ENCODE data around the gene PRKN.

Gene PRKN

GRCh38 chr6:161543684-161544309, 1183.8 kb downstream of the PRKN start:
- H3K27me3 ChIP-seq (replicated peaks; ENCODE audit: insufficient read depth, low read length) = no peaks in the 10 kb centered on the region
- no peak overlapping the region for H2AFZ ChIP-seq (ENCODE audit: low read length)
- no peaks in the 10 kb centered on the region for H4K20me1 ChIP-seq (ENCODE audit: insufficient read depth, low read length)
- H3K9ac ChIP-seq (ENCODE audit: low read length) = no peak overlapping the region
- no peaks in the 10 kb centered on the region for H3K9me2 ChIP-seq (replicated peaks; ENCODE audit: insufficient read depth, low read length)
- H3K4me1 ChIP-seq (ENCODE audit: low read length) = peaks cover 34% of the 10 kb centered on the region
- H3K79me2 ChIP-seq (ENCODE audit: low read length) = no peaks in the 10 kb centered on the region
- no peak overlapping the region for H3K4me3 ChIP-seq (ENCODE audit: low read length)
- peak overlapping the region; percentile 15; the same call in 1 of the 2 replicates for H3K4me2 ChIP-seq (ENCODE audit: low read depth, low read length)
- no peaks in the 10 kb centered on the region for H3F3A ChIP-seq (ENCODE audit: insufficient read depth, low read length)
- no peak overlapping the region for H3K27ac ChIP-seq (ENCODE audit: low read length)
- peak; percentile 29 for DNase-seq
- no peaks in the 10 kb centered on the region for H3K36me3 ChIP-seq (replicated peaks; ENCODE audit: insufficient read depth, low read length)
- no peaks in the 10 kb centered on the region for H3K9me3 ChIP-seq (replicated peaks; ENCODE audit: insufficient read depth, low read length)
- TF ChIP-seq CTCF (IDR thresholded peaks at IDR 0.05; ENCODE audit: low read length) (no peak), EZH2 (optimal IDR thresholded peaks at IDR 0.05; ENCODE audit: low read depth, low read length) (no peak), EZH2phosphoT487 (IDR thresholded peaks at IDR 0.05; ENCODE audit: low read length) (no peak)

GRCh38 chr6:161542346-161542980, 1185.1 kb downstream of the PRKN start:
- Histone ChIP-seq H3K36me3 (replicated peaks; ENCODE audit: insufficient read depth, low read length) (no peaks in the 10 kb centered on the region), H3K9me3 (replicated peaks; ENCODE audit: insufficient read depth, low read length) (no peaks in the 10 kb centered on the region), H3K4me2 (ENCODE audit: low read depth, low read length) (no peak overlapping the region), H3K27ac (ENCODE audit: low read length) (no peak overlapping the region), H3K9ac (ENCODE audit: low read length) (no peak overlapping the region), H3K27me3 (replicated peaks; ENCODE audit: insufficient read depth, low read length) (no peaks in the 10 kb centered on the region), H3K4me1 (ENCODE audit: low read length) (peaks cover 34% of the 10 kb centered on the region), H2AFZ (ENCODE audit: low read length) (no peak overlapping the region), H3K4me3 (ENCODE audit: low read length) (no peak overlapping the region), H3F3A (ENCODE audit: insufficient read depth, low read length) (no peaks in the 10 kb centered on the region), H4K20me1 (ENCODE audit: insufficient read depth, low read length) (no peaks in the 10 kb centered on the region), H3K9me2 (replicated peaks; ENCODE audit: insufficient read depth, low read length) (no peaks in the 10 kb centered on the region), H3K79me2 (ENCODE audit: low read length) (no peaks in the 10 kb centered on the region)
- no peak for TF ChIP-seq EZH2 (optimal IDR thresholded peaks at IDR 0.05; ENCODE audit: low read depth, low read length)
- TF ChIP-seq CTCF (IDR thresholded peaks at IDR 0.05; ENCODE audit: low read length) = no peak
- no peak for TF ChIP-seq EZH2phosphoT487 (IDR thresholded peaks at IDR 0.05; ENCODE audit: low read length)
- no peak for DNase-seq

- H3K36me3 ChIP-seq (replicated peaks; ENCODE audit: insufficient read depth, low read length) = no peaks in the 10 kb centered on the region
- H3K4me1 ChIP-seq (ENCODE audit: low read length) = peaks cover 29% of the 10 kb centered on the region
- H3K9me3 ChIP-seq (replicated peaks; ENCODE audit: insufficient read depth, low read length) = no peaks in the 10 kb centered on the region
- no peaks in the 10 kb centered on the region for H3K9me2 ChIP-seq (replicated peaks; ENCODE audit: insufficient read depth, low read length)
- peaks cover 11% of the 10 kb centered on the region; the same call in 1 of the 2 replicates for H3F3A ChIP-seq (ENCODE audit: insufficient read depth, low read length)
- no peak overlapping the region for H2AFZ ChIP-seq (ENCODE audit: low read length)
- no peak overlapping the region for H3K9ac ChIP-seq (ENCODE audit: low read length)
- H3K4me3 ChIP-seq (ENCODE audit: low read length) = no peak overlapping the region
- no peaks in the 10 kb centered on the region for H3K27me3 ChIP-seq (replicated peaks; ENCODE audit: insufficient read depth, low read length)
- no peaks in the 10 kb centered on the region for H4K20me1 ChIP-seq (ENCODE audit: insufficient read depth, low read length)
- H3K4me2 ChIP-seq (ENCODE audit: low read depth, low read length) = no peak overlapping the region
- no peaks in the 10 kb centered on the region for H3K79me2 ChIP-seq (ENCODE audit: low read length)
- no peak overlapping the region; the same call in 1 of the 2 replicates for H3K27ac ChIP-seq (ENCODE audit: low read length)
- peak; percentile 59 for DNase-seq
- TF ChIP-seq CTCF (IDR thresholded peaks at IDR 0.05; ENCODE audit: low read length) (no peak), EZH2 (optimal IDR thresholded peaks at IDR 0.05; ENCODE audit: low read depth, low read length) (no peak), EZH2phosphoT487 (IDR thresholded peaks at IDR 0.05; ENCODE audit: low read length) (no peak)
Measured at GRCh38 chr6:161540532-161540931, 1187.0 kb downstream of the PRKN start.
